Heart left ventricle (tissue), 13 donors: ENCODE results near the gene NPL.

Experiments
- CTCF ChIP-seq, 12 donors: fragments of 200-600 bp; sonication (generic) in 4 of 12; IDR thresholded peaks; one replicate each; pipeline versions ENCODE4 v1.5.0 to v1.8.0; 2018 to 2022; ENCODE audit warnings: antibody characterized with exemption in 12 of 12, mild to moderate bottlenecking in 5 of 12
- POLR2A ChIP-seq, 2 donors: fragments of 450-650 bp; IDR thresholded peaks; one replicate each; pipeline ENCODE4 v1.6.1; 2017; ENCODE audit warnings: antibody characterized with exemption in 2 of 2, mild to moderate bottlenecking in 2 of 2, moderate library complexity in 2 of 2
- donor health status: ischemic (EF 13 %, LVEDD 7.1; RV severe dilation, severe dysfunction).
- donor health status: DM: no; HTN: yes; CAD: no.
- donor health status: DM: no; HTN: no; CAD: no.
- donor health status: ischemic (EF 25% LVEDD 6.9; RV normal size, moderate dysfunction).
- donor health status: ischemic (EF 25% LVEDD 5.7; RV mildly dilated, moderate dysfunction).
- donor health status: ischemic (EF 35%, LVEDD 5.7; RV mildly dilated, moderate dysfunction).
- donor health status: nonischemic (EF 11% LVEDD 7.7; RV severe dilation, severe dysfunction).
- donor health status: DM: yes; HTN: yes; CAD: no.
- donor health status: PGD.
- donor health status: ischemic (EF 29% LVEDD 5.4; RV normal size, mild dysfunction).
- donor health status: nonischemic (EF 23%, LVEDD 6.1; RV moderate dilation, normal function).

- TF ChIP-seq CTCF (IDR thresholded peaks at IDR 0.05), result no peak
- TF ChIP-seq POLR2A (IDR thresholded peaks at IDR 0.05), result no peak
These were observed 33.1 kb upstream of the NPL start for GRCh38 chr1:182756423-182756822.
